ENCODE data around the gene NSRP1.
"Not testable (repeated sequence)": the region's sequence is repeated elsewhere in the genome, so short reads cannot be mapped to it uniquely, and the experiment has no call there.

NSRP1 gene

GRCh38 chr17:30222721-30223175 lies 106.1 kb downstream of the NSRP1 start:
- no peak for DNase-seq (ENCODE audit: low read depth, low spot score)

- DNase-seq (ENCODE audit: low read depth, low spot score): no peak
These were observed 107.9 kb downstream of the NSRP1 start for GRCh38 chr17:30224419-30224960.

GRCh38 chr17:30225112-30225511 lies 108.5 kb downstream of the NSRP1 start:
- no peak for DNase-seq (ENCODE audit: low read depth, low spot score)

- DNase-seq (ENCODE audit: low read depth, low spot score): no peak
These were observed 109.4 kb downstream of the NSRP1 start for GRCh38 chr17:30225919-30226553.

- no peak for DNase-seq (ENCODE audit: low read depth, low spot score)
These were observed 110.3 kb downstream of the NSRP1 start for GRCh38 chr17:30226878-30227277.

- no peak for DNase-seq (ENCODE audit: low read depth, low spot score)
These were observed 111.4 kb downstream of the NSRP1 start for GRCh38 chr17:30228011-30228410.

- no peak for DNase-seq (ENCODE audit: low read depth, low spot score)
These were observed 112.4 kb downstream of the NSRP1 start for GRCh38 chr17:30229012-30229411.

GRCh38 chr17:30230009-30230408 lies 113.4 kb downstream of the NSRP1 start:
- DNase-seq (ENCODE audit: low read depth, low spot score): not testable (repeated sequence)

GRCh38 chr17:30230596-30231125 lies 114.0 kb downstream of the NSRP1 start:
- DNase-seq (ENCODE audit: low read depth, low spot score): no peak

- DNase-seq (ENCODE audit: low read depth, low spot score): no peak
These were observed 115.6 kb downstream of the NSRP1 start for GRCh38 chr17:30232015-30232823.

GRCh38 chr17:30232824-30233427 lies 116.3 kb downstream of the NSRP1 start:
- DNase-seq (ENCODE audit: low read depth, low spot score): no peak

- DNase-seq (ENCODE audit: low read depth, low spot score): no peak
These were observed 117.7 kb downstream of the NSRP1 start for GRCh38 chr17:30234296-30234695.

- DNase-seq (ENCODE audit: low read depth, low spot score): no peak
These were observed 118.3 kb downstream of the NSRP1 start for GRCh38 chr17:30234964-30235363.

- DNase-seq (ENCODE audit: low read depth, low spot score): no peak
These were observed 119.0 kb downstream of the NSRP1 start, which contains the start of gene SLC6A4 for GRCh38 chr17:30235386-30236296. Gene SLC6A4, minus strand, starts transcription at chr17:30235697. Its CDS starts 13,739 bp downstream, at chr17:30221958.
